Trophoblast cell (in vitro differentiated cells and primary cell): ENCODE results near the gene FAM20A.

ENCODE experiments used
- DNase-seq, 2 donors: peaks; one replicate each; pipeline ENCODE4 v3.0.0-alpha.2; 2016
- H2AFZ ChIP-seq: 2 replicates; pipeline ENCODE4 v1.6.1; 2013; ENCODE audit warnings: low read length, moderate library complexity, mild to moderate bottlenecking; ENCODE audit not compliant: insufficient read depth, poor library complexity
- H2AK5ac ChIP-seq: 2 replicates; pipeline ENCODE4 v1.6.1; 2013; ENCODE audit warnings: mild to moderate bottlenecking, low read length
- H2BK120ac ChIP-seq: 2 replicates; pipeline ENCODE4 v1.6.1; 2013; ENCODE audit warnings: low read length, mild to moderate bottlenecking, moderate library complexity; ENCODE audit not compliant: insufficient read depth, poor library complexity
- H2BK12ac ChIP-seq: 2 replicates; pipeline ENCODE4 v1.6.1; 2013; ENCODE audit warnings: mild to moderate bottlenecking, low read length, moderate library complexity
- H2BK5ac ChIP-seq: 2 replicates; pipeline ENCODE4 v1.6.1; 2013; ENCODE audit warnings: low read length, low read depth, moderate library complexity, mild to moderate bottlenecking; ENCODE audit not compliant: poor library complexity
- H3K14ac ChIP-seq: 2 replicates; pipeline ENCODE4 v1.6.1; 2013; ENCODE audit warnings: mild to moderate bottlenecking, low read length
- H3K18ac ChIP-seq: 2 replicates; pipeline ENCODE4 v1.6.1; 2013; ENCODE audit warnings: mild to moderate bottlenecking, low read length
- H3K23ac ChIP-seq: 2 replicates; pipeline ENCODE4 v1.6.1; 2013; ENCODE audit warnings: low read length
- H3K27ac ChIP-seq: 2 replicates; pipeline ENCODE4 v1.5.1; 2013; ENCODE audit warnings: low read depth, mild to moderate bottlenecking, inconsistent platforms, low read length, moderate library complexity
- H3K27me3 ChIP-seq: 2 replicates; pipeline ENCODE4 v1.6.1; 2013; ENCODE audit warnings: inconsistent platforms, mild to moderate bottlenecking, low read length, moderate library complexity; ENCODE audit not compliant: insufficient read depth
- H3K36me3 ChIP-seq, 2 experiments: 1 replicate in 1 of 2; 2 replicates in 1 of 2; pipeline ENCODE4 v1.6.1; 2013; ENCODE audit warnings: low read length in 2 of 2, mild to moderate bottlenecking in 2 of 2, moderate library complexity in 1 of 2; ENCODE audit not compliant: insufficient read depth in 2 of 2, control insufficient read depth in 1 of 2
- H3K4ac ChIP-seq: 2 replicates; pipeline ENCODE4 v1.6.1; 2013; ENCODE audit warnings: low read depth, mild to moderate bottlenecking, low read length, moderate library complexity
- H3K4me1 ChIP-seq, 2 experiments: 1 replicate in 1 of 2; 2 replicates in 1 of 2; pipeline ENCODE4 v1.6.1; 2013; ENCODE audit warnings: low read length in 2 of 2, mild to moderate bottlenecking in 2 of 2, moderate library complexity in 1 of 2; ENCODE audit not compliant: insufficient read depth in 2 of 2, control insufficient read depth in 1 of 2
- H3K4me2 ChIP-seq: 2 replicates; pipeline ENCODE4 v1.6.1; 2013; ENCODE audit warnings: inconsistent platforms, mild to moderate bottlenecking, low read length, moderate library complexity
- H3K4me3 ChIP-seq: 2 replicates; pipeline ENCODE4 v1.5.1; 2013; ENCODE audit warnings: mild to moderate bottlenecking, low read depth, low read length, inconsistent platforms
- H3K79me1 ChIP-seq: one replicate; pipeline ENCODE4 v1.6.1; 2013; ENCODE audit warnings: low read length
- H3K79me2 ChIP-seq: 2 replicates; pipeline ENCODE4 v1.6.1; 2013; ENCODE audit warnings: low read length, mild to moderate bottlenecking; ENCODE audit not compliant: control insufficient read depth, insufficient read depth, poor library complexity
- H3K9ac ChIP-seq: 2 replicates; pipeline ENCODE4 v1.6.1; 2013; ENCODE audit warnings: mild to moderate bottlenecking, low read length
- H3K9me3 ChIP-seq: 2 replicates; pipeline ENCODE4 v1.6.1; 2013; ENCODE audit warnings: low read depth, mild to moderate bottlenecking, control low read depth, inconsistent platforms, low read length; ENCODE audit not compliant: insufficient read depth
- H4K12ac ChIP-seq: 2 replicates; pipeline ENCODE4 v1.6.1; 2013; ENCODE audit warnings: low read depth, mild to moderate bottlenecking, low read length, moderate library complexity
- H4K8ac ChIP-seq: 2 replicates; pipeline ENCODE4 v1.6.1; 2013; ENCODE audit warnings: low read depth, mild to moderate bottlenecking, low read length, moderate library complexity
- H4K91ac ChIP-seq: one replicate; pipeline ENCODE4 v1.6.1; 2013; ENCODE audit warnings: low read depth, mild to moderate bottlenecking, low read length, moderate library complexity
- WGBS: extraction: QIAGEN DNeasy Blood & Tissue Kit; methylation state at CpG from one replicate; pipeline ENCODE4 v1.1.7; 2013; ENCODE audit warnings: missing lambda C conversion rate; ENCODE audit not compliant: insufficient read length, insufficient coverage; ENCODE audit errors: extremely low coverage; 5-methylcytosine and 5-hydroxymethylcytosine counted together

The FAM20A gene

DNA sequence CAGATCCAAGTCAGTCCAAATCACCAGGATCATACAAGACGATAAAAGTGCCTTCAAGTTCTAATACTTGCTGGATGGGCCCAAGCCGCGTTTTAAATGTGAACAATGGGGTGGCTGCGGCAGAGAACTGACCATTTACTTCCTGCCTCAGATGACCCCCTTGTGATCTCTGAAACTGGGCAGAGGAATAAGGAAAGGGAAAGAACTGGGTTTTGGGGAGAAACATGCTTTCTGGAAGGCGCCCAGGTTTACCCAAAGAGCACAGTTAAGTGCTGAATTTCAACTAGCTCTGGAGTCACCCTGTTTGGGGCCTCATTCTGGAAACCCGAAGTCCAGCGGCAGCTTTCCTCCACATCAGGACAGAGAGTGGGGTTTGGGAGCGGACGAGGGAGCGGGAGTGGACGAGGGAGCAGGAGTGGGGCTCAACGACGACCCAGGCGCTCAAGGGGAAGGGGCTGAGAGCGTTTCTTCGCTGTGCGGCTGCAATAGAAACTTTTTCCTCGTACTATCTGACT, 1.6 kb downstream of the FAM20A start:
- Histone ChIP-seq H2BK5ac (peak overlapping the region; percentile 62), H3K9me3 (no peaks in the 10 kb centered on the region), H4K8ac (peak overlapping the region; percentile 78), H2BK120ac (peak overlapping the region; percentile 93), H3K23ac (no peak overlapping the region), H3K18ac (peak overlapping the region; percentile 93), H4K91ac (peak overlapping the region; percentile 92), H3K4me3 (peak overlapping the region; percentile 84), H3K4ac (peak overlapping the region; percentile 93), H3K27ac (peak overlapping the region; percentile 66), H2BK12ac (peak overlapping the region; percentile 83), H2AK5ac (peak overlapping the region; percentile 64), H4K12ac (peak overlapping the region; percentile 45), H3K9ac (peak overlapping the region; percentile 60), H3K4me2 (peak overlapping the region; percentile 100), H3K14ac (peak overlapping the region; percentile 95), H3K27me3 (no peaks in the 10 kb centered on the region), H2AFZ (peak overlapping the region; percentile 75), H3K4me1 (peaks cover 16 to 27% of the 10 kb centered on the region in 2 experiments), H3K36me3 (no peaks in the 10 kb centered on the region), H3K79me1 (peaks cover 20% of the 10 kb centered on the region), H3K79me2 (peaks cover 16% of the 10 kb centered on the region)
- no peak for DNase-seq
- WGBS = no CpG with 5 or more reads among the region's 18 CpGs

DNA sequence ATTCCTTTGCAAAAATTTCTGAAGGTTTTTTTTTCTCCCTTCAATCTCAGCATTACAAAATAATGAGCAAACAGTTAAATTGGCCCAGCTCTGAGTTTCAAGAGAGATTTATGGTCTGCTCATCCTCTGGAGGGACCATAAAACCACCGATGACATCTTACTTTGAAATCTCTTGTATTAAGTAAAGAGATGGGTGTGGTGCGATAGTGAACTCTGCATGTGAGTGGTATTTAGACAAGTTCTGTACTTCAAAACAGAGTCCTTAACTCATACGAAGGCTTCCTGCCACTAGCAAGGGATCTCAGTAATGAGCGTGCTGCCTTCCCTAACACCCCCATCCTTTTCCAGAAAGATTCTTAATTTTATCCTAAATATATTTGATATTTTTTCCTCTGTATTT, 2.1 kb downstream of the FAM20A start:
- no CpG with 5 or more reads among the region's 4 CpGs for WGBS
- H3K79me2 ChIP-seq = peaks cover 16% of the 10 kb centered on the region
- H3K9ac ChIP-seq = no peak overlapping the region
- H4K8ac ChIP-seq = no peak overlapping the region
- H3K18ac ChIP-seq = no peak overlapping the region
- H3K27ac ChIP-seq = no peak overlapping the region
- peaks cover 20% of the 10 kb centered on the region for H3K79me1 ChIP-seq
- no peak overlapping the region for H2BK120ac ChIP-seq
- peaks cover 16 to 27% of the 10 kb centered on the region in 2 experiments for H3K4me1 ChIP-seq
- H3K4me3 ChIP-seq = no peak overlapping the region
- H3K27me3 ChIP-seq = no peaks in the 10 kb centered on the region
- H3K4me2 ChIP-seq = no peak overlapping the region
- H2AK5ac ChIP-seq = no peak overlapping the region
- H4K91ac ChIP-seq = no peak overlapping the region
- no peak for DNase-seq
- no peak overlapping the region for H2BK12ac ChIP-seq
- H3K9me3 ChIP-seq = no peaks in the 10 kb centered on the region
- no peak overlapping the region for H2BK5ac ChIP-seq
- no peak overlapping the region for H4K12ac ChIP-seq
- no peak overlapping the region for H2AFZ ChIP-seq
- no peak overlapping the region for H3K4ac ChIP-seq
- no peaks in the 10 kb centered on the region for H3K36me3 ChIP-seq
- H3K14ac ChIP-seq = no peak overlapping the region
- H3K23ac ChIP-seq = no peak overlapping the region

- Histone ChIP-seq H4K12ac (no peak overlapping the region), H3K79me2 (peaks cover 16% of the 10 kb centered on the region), H3K18ac (no peak overlapping the region), H3K9ac (no peak overlapping the region), H2BK120ac (no peak overlapping the region), H3K27ac (no peak overlapping the region), H2AK5ac (no peak overlapping the region), H2BK5ac (no peak overlapping the region), H3K36me3 (no peaks in the 10 kb centered on the region), H3K14ac (no peak overlapping the region), H3K4me3 (no peak overlapping the region), H3K4me2 (no peak overlapping the region), H2AFZ (no peak overlapping the region), H3K79me1 (peaks cover 20% of the 10 kb centered on the region), H3K9me3 (no peaks in the 10 kb centered on the region), H4K8ac (no peak overlapping the region), H4K91ac (no peak overlapping the region), H2BK12ac (no peak overlapping the region), H3K4me1 (peaks cover 16 to 25% of the 10 kb centered on the region in 2 experiments), H3K4ac (no peak overlapping the region), H3K23ac (no peak overlapping the region), H3K27me3 (no peaks in the 10 kb centered on the region)
- DNase-seq = no peak
- no CpG with 5 or more reads among the region's 4 CpGs for WGBS
Observed at GRCh38 chr17:68598545-68598961, 2.6 kb downstream of the FAM20A start.

DNA sequence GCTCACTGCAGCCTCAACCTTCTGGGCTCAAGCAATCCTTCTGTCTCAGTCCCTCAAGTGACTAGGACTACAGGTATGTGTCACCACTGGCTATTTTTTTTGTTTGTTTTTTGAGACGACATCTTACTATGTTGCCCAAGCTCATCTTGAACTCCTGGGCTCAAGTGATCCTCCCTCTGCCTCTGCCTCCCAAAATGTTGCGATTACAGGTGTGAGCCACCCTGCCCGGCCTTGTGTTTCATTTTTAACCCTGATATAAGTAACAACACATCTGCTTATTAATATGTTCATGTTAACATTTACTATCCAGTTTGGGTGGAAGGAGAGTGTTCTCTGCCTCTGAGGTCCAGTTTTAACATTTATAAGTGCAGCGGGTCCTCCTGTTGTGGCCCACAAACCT, 3.1 kb downstream of the FAM20A start:
- no peak overlapping the region for H2BK5ac ChIP-seq
- no peak overlapping the region for H3K23ac ChIP-seq
- H2AFZ ChIP-seq = no peak overlapping the region
- no peak overlapping the region for H3K4me3 ChIP-seq
- no peak overlapping the region for H2AK5ac ChIP-seq
- no peak overlapping the region for H3K18ac ChIP-seq
- no peaks in the 10 kb centered on the region for H3K9me3 ChIP-seq
- no peak overlapping the region for H2BK12ac ChIP-seq
- H3K27ac ChIP-seq = no peak overlapping the region
- peaks cover 16% of the 10 kb centered on the region for H3K79me2 ChIP-seq
- H3K27me3 ChIP-seq = no peaks in the 10 kb centered on the region
- no peak overlapping the region for H3K4me2 ChIP-seq
- peaks cover 20% of the 10 kb centered on the region for H3K79me1 ChIP-seq
- no peak overlapping the region for H2BK120ac ChIP-seq
- H3K4ac ChIP-seq = peak overlapping the region; percentile 18
- H3K4me1 ChIP-seq = peaks cover 16 to 25% of the 10 kb centered on the region in 2 experiments
- no CpG with 5 or more reads among the region's 4 CpGs for WGBS
- no peak overlapping the region for H4K91ac ChIP-seq
- no peak overlapping the region for H3K9ac ChIP-seq
- H4K8ac ChIP-seq = no peak overlapping the region
- peak in 1 of 2 donors; percentile 46 for DNase-seq
- H3K14ac ChIP-seq = no peak overlapping the region
- H3K36me3 ChIP-seq = no peaks in the 10 kb centered on the region
- H4K12ac ChIP-seq = no peak overlapping the region
